Esophagus muscularis mucosa (tissue), 4 donors: Measurements from ENCODE around the gene AATK. TPM values are rescaled to one million over a fixed set of nuclear protein-coding genes. Genes with fewer than 3 reads are reported as not detected.

Source experiments
- DNase-seq: peaks from one replicate; pipeline ENCODE4 v3.0.0-alpha.2; 2017; ENCODE audit errors: extremely low spot score
- H3K27ac ChIP-seq, 4 donors: fragments of 200-600 bp; sonication (generic); replicated peaks in 1 of 4; 1 replicate in 3 of 4; 2 replicates in 1 of 4; pipeline ENCODE4 v1.5.1; 2016 to 2019; ENCODE audit warnings: mild to moderate bottlenecking in 1 of 4
- H3K27me3 ChIP-seq, 4 donors: fragments of 200-600 bp; sonication (generic); one replicate each; pipeline versions ENCODE4 v1.5.1 to v1.6.0; 2016 to 2019
- H3K36me3 ChIP-seq, 4 donors: fragments of 200-600 bp; sonication (generic); one replicate each; pipeline ENCODE4 v1.5.1; 2016 to 2019
- H3K4me1 ChIP-seq, 4 donors: fragments of 200-600 bp; sonication (generic); one replicate each; pipeline ENCODE4 v1.5.1; 2016 to 2019
- H3K4me3 ChIP-seq, 4 donors: fragments of 200-600 bp; sonication (generic); 1 replicate in 2 of 4; 2 replicates in 2 of 4; pipeline ENCODE4 v1.5.1; 2016 to 2019; ENCODE audit warnings: mild to moderate bottlenecking in 4 of 4, moderate library complexity in 1 of 4
- H3K9me3 ChIP-seq, 4 donors: fragments of 200-600 bp; sonication (generic); 1 replicate in 3 of 4; 2 replicates in 1 of 4; pipeline ENCODE4 v1.5.1; 2016 to 2019
- CTCF ChIP-seq, 3 experiments: fragments of 200-600 bp in 2 of 3; fragments of 450-650 bp in 1 of 3; sonication (generic) in 2 of 3; IDR thresholded peaks; one replicate each; pipeline ENCODE4 v1.5.1; 2017 to 2019; ENCODE audit warnings: antibody characterized with exemption in 3 of 3, mild to moderate bottlenecking in 2 of 3, moderate library complexity in 1 of 3
- EP300 ChIP-seq: sonication (generic); formaldehyde crosslinking; IDR thresholded peaks from one replicate; pipeline ENCODE4 v1.6.1; 2017; ENCODE audit warnings: antibody characterized with exemption
- POLR2A ChIP-seq: fragments of 450-650 bp; IDR thresholded peaks from one replicate; pipeline ENCODE4 v1.6.1; 2017; ENCODE audit warnings: antibody characterized with exemption, moderate library complexity, mild to moderate bottlenecking, low read depth
- POLR2AphosphoS5 ChIP-seq, 2 donors: sonication (generic); formaldehyde crosslinking; IDR thresholded peaks; one replicate each; pipeline ENCODE4 v1.6.1; 2017; ENCODE audit warnings: antibody characterized with exemption in 2 of 2
- WGBS: methylation state at CpG from one replicate; pipeline ENCODE4 v1.1.5; 2018; 5-methylcytosine and 5-hydroxymethylcytosine counted together
- intact Hi-C: fragments of 100-400 bp; cut with DNase I; formaldehyde crosslinking; loops from one replicate; pipeline ENCODE4 v1.15.1; 2023
- total RNA-seq, 4 donors: library from RNA; depleted of rRNA; stranded (reverse); fragments of >200 nt; gene quantifications; one replicate each; pipeline versions ENCODE4 v1.1.0 to v1.2.1, GENCODE V29; 2016

AATK gene
- total RNA-seq, 4 donors from 2014 or later: 13.7 to 24.6 (median 16.0) TPM

GRCh38 chr17:81075307-81075706 is 90.7 kb downstream of the AATK start:
- peaks cover 0 to 14% (median 11%) of the 10 kb centered on the region in 4 donors for H3K4me1 ChIP-seq
- H3K27me3 ChIP-seq: no peaks in the 10 kb centered on the region
- no peak for DNase-seq
- TF ChIP-seq POLR2AphosphoS5 (IDR thresholded peaks at IDR 0.05) (no peak), CTCF (IDR thresholded peaks at IDR 0.05) (no peak), EP300 (no peak), POLR2A (no peak)
- intact Hi-C loops: no loop called here
- H3K9me3 ChIP-seq: no peaks in the 10 kb centered on the region
- peaks cover 6 to 61% (median 20%) of the 10 kb centered on the region in 4 donors for H3K36me3 ChIP-seq
- no peak overlapping the region for H3K27ac ChIP-seq
- no peak overlapping the region for H3K4me3 ChIP-seq
- 97% methylated on average over 6 of the region's 17 CpGs for WGBS

GRCh38 chr17:81074875-81075274 is 91.1 kb downstream of the AATK start:
- H3K27ac ChIP-seq: no peak overlapping the region
- no peak for TF ChIP-seq POLR2A
- no peak for TF ChIP-seq EP300
- TF ChIP-seq POLR2AphosphoS5 (IDR thresholded peaks at IDR 0.05): no peak
- no peak for TF ChIP-seq CTCF (IDR thresholded peaks at IDR 0.05)
- no peak overlapping the region for H3K4me3 ChIP-seq
- intact Hi-C loops: no loop called here
- H3K4me1 ChIP-seq: peaks cover 0 to 13% (median 9%) of the 10 kb centered on the region in 4 donors
- DNase-seq: no peak
- WGBS: 76% methylated on average over 7 of the region's 8 CpGs
- peaks cover 6 to 60% (median 20%) of the 10 kb centered on the region in 4 donors for H3K36me3 ChIP-seq
- no peaks in the 10 kb centered on the region for H3K27me3 ChIP-seq
- H3K9me3 ChIP-seq: no peaks in the 10 kb centered on the region

GRCh38 chr17:81073967-81074839 is 91.8 kb downstream of the AATK start:
- H3K27me3 ChIP-seq: no peaks in the 10 kb centered on the region
- no peak for TF ChIP-seq CTCF (IDR thresholded peaks at IDR 0.05)
- H3K9me3 ChIP-seq: no peaks in the 10 kb centered on the region
- 93% methylated on average over 41 of the region's 42 CpGs for WGBS
- H3K36me3 ChIP-seq: peaks cover 6 to 55% (median 17%) of the 10 kb centered on the region in 4 donors
- H3K4me3 ChIP-seq: no peak overlapping the region
- DNase-seq: no peak
- peaks cover 0 to 13% (median 9%) of the 10 kb centered on the region in 4 donors for H3K4me1 ChIP-seq
- H3K27ac ChIP-seq: no peak overlapping the region
- intact Hi-C loops: no loop called here

- intact Hi-C loops: no loop called here
- Histone ChIP-seq H3K27me3 (no peaks in the 10 kb centered on the region), H3K4me1 (peaks cover 0 to 30% (median 16%) of the 10 kb centered on the region in 4 donors), H3K4me3 (no peak overlapping the region), H3K27ac (no peak overlapping the region), H3K9me3 (no peaks in the 10 kb centered on the region), H3K36me3 (peaks cover 6 to 59% (median 21%) of the 10 kb centered on the region in 4 donors)
- no peak for DNase-seq
- 82% methylated on average over 36 of the region's 39 CpGs for WGBS
- TF ChIP-seq POLR2A (no peak), CTCF (IDR thresholded peaks at IDR 0.05) (no peak)
Observed at GRCh38 chr17:81071761-81072741, 94.0 kb downstream of the AATK start.
